Body of pancreas (tissue), 4 donors: ENCODE data around the gene RAB8B. TPM values are rescaled to one million over a fixed set of nuclear protein-coding genes. Genes with fewer than 3 reads are reported as not detected.

Source experiments
- ATAC-seq: fragments of 150-250 bp; one replicate; pipeline ENCODE4 v1.9.1; 2016
- DNase-seq, 4 donors: peaks; one replicate each; pipeline ENCODE4 v3.0.0-alpha.2; 2019
- H3K27ac ChIP-seq, 4 donors: fragments of 200-600 bp; sonication (generic); 1 replicate in 3 of 4; 2 replicates in 1 of 4; pipeline versions ENCODE4 v1.5.1 to v1.6.1; 2016 to 2019; ENCODE audit warnings: mild to moderate bottlenecking in 1 of 4, mixed read lengths in 1 of 4, moderate library complexity in 1 of 4
- H3K27me3 ChIP-seq, 2 donors: fragments of 200-600 bp; sonication (generic); one replicate each; pipeline ENCODE4 v1.6.0; 2016; ENCODE audit warnings: mild to moderate bottlenecking in 1 of 2
- H3K36me3 ChIP-seq, 2 donors: fragments of 200-600 bp; sonication (generic); replicated peaks in 1 of 2; 2 replicates each; pipeline ENCODE4 v1.5.1; 2016; ENCODE audit warnings: low read depth in 2 of 2; ENCODE audit not compliant: insufficient read depth in 1 of 2
- H3K4me1 ChIP-seq: fragments of 200-600 bp; sonication (generic); one replicate; pipeline ENCODE4 v1.6.0; 2016
- H3K4me3 ChIP-seq, 2 donors: fragments of 200-600 bp; sonication (generic); 1 replicate in 1 of 2; 2 replicates in 1 of 2; pipeline ENCODE4 v1.5.1; 2016 to 2019
- H3K9me3 ChIP-seq, 3 donors: fragments of 200-600 bp; sonication (generic); 1 replicate in 2 of 3; 2 replicates in 1 of 3; pipeline ENCODE4 v1.5.1; 2016
- POLR2A ChIP-seq, 3 donors: fragments of 450-650 bp; IDR thresholded peaks; one replicate each; pipeline ENCODE4 v1.6.1; 2016; ENCODE audit warnings: antibody characterized with exemption in 3 of 3, mild to moderate bottlenecking in 2 of 3
- WGBS, 2 donors: methylation state at CpG; one replicate each; pipeline ENCODE4 v1.1.5; 2017; 5-methylcytosine and 5-hydroxymethylcytosine counted together
- intact Hi-C: fragments of 100-400 bp; cut with DNase I; formaldehyde crosslinking; loops from one replicate; pipeline ENCODE4 v1.15.1; 2023
- total RNA-seq, 2 donors: library from RNA; depleted of rRNA; stranded (reverse); fragments of >200 nt; gene quantifications; one replicate each; pipeline ENCODE4 v1.1.0, GENCODE V29; 2016
- TF ChIP-seq, protein P1 (sequence below), 7 experiments: fragments of 450-650 bp in 4 of 7; fragments of 200-600 bp in 3 of 7; sonication (generic) in 3 of 7; IDR thresholded peaks; one replicate each; pipeline ENCODE4 v1.5.1; 2016 to 2019; ENCODE audit warnings: antibody characterized with exemption in 7 of 7

Gene RAB8B
- total RNA-seq, 2 donors from 2014 or later, result 12.5 to 14.0 TPM

DNA sequence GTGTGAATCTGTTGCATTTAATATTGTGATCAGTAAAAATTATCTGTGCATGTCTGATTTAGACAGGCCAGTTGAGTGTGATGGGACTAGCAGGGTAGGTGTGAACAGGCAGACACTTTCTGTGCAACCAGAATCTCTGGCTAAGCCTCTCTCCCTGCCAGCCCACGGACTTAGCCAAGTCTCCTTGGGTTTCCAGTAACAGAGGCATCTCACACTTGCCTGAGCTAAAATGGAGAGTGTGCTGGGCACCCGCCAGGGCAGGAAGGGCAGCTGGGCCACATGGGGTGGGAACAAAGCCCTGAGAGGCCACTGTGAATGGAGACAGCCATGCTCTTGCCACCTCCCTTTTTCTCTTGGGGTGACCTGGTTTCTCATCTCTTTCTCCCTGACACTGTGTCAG lies 19.6 kb upstream of the RAB8B start:
- Histone ChIP-seq H3K4me1 (no peaks in the 10 kb centered on the region), H3K4me3 (no peak overlapping the region), H3K9me3 (no peaks in the 10 kb centered on the region), H3K27ac (no peak overlapping the region), H3K36me3 (no peaks in the 10 kb centered on the region), H3K27me3 (no peaks in the 10 kb centered on the region)
- TF ChIP-seq, protein P1, sequence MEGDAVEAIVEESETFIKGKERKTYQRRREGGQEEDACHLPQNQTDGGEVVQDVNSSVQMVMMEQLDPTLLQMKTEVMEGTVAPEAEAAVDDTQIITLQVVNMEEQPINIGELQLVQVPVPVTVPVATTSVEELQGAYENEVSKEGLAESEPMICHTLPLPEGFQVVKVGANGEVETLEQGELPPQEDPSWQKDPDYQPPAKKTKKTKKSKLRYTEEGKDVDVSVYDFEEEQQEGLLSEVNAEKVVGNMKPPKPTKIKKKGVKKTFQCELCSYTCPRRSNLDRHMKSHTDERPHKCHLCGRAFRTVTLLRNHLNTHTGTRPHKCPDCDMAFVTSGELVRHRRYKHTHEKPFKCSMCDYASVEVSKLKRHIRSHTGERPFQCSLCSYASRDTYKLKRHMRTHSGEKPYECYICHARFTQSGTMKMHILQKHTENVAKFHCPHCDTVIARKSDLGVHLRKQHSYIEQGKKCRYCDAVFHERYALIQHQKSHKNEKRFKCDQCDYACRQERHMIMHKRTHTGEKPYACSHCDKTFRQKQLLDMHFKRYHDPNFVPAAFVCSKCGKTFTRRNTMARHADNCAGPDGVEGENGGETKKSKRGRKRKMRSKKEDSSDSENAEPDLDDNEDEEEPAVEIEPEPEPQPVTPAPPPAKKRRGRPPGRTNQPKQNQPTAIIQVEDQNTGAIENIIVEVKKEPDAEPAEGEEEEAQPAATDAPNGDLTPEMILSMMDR (IDR thresholded peaks at IDR 0.05), result no peak
- no peak for TF ChIP-seq POLR2A (IDR thresholded peaks at IDR 0.05)
- no peak for ATAC-seq
- DNase-seq, result no peak
- intact Hi-C loops, result no loop called here
- 82 to 86% methylated on average over 1 to 2 of the region's 2 CpGs for WGBS, 2 donors

DNA sequence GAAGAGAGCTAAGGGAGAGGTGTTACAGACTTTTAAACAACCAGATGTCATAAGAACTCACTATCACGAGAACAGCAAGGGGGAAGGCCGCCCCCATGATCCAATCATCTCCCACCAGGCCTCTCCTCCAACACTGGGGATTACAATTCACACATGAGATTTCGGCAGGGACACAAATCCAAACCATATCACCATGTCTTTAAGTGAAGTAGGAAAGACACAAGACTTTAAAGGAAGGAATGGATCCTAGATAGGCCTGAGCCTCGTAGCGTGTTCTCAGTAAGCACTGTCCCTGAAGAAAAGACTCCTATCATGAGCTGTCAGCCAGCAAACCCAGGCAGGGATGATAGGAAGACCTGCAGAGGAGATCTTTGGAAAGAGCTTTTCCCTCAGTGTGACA lies 17.0 kb upstream of the RAB8B start:
- no peak for ATAC-seq
- intact Hi-C loops, result no loop called here
- H3K36me3 ChIP-seq, result no peaks in the 10 kb centered on the region
- no peaks in the 10 kb centered on the region for H3K4me1 ChIP-seq
- H3K4me3 ChIP-seq, result no peak overlapping the region
- no peak overlapping the region for H3K27ac ChIP-seq
- DNase-seq, result no peak
- 93 to 98% methylated on average over 5 of the region's 5 CpGs for WGBS, 2 donors
- H3K27me3 ChIP-seq, result no peaks in the 10 kb centered on the region
- H3K9me3 ChIP-seq, result no peaks in the 10 kb centered on the region
- TF ChIP-seq, protein P1 (IDR thresholded peaks at IDR 0.05), result no peak
- no peak for TF ChIP-seq POLR2A (IDR thresholded peaks at IDR 0.05)

DNA sequence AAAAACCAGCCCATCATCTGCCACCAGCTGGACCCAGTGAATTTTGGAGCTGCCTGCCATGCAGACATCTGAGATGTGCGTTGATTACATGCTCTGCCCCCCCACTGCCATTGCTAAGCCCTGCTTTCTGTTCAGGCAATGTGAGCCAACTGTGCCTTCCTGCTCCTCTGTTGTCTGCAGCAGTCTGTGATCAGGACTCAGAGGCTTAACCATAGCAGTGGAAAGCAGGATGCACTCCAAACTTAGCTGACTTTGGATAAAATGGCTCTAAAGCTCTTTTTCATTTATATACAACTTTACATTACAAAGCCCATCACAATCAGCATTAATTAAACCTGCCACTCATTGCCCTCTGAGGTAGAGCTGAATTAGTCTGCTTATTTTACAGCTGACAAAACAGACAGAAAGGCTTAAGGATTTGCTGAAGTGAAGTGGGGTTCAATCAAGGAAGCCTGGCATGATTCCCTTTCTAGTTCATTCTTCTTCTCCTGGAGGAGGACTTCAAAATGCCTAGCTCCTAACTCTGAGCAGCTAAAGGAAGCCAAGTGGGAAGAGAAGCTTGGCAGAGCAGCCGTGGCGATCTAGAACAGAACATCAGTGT lies 16.5 kb upstream of the RAB8B start:
- TF ChIP-seq, protein P1 (IDR thresholded peaks at IDR 0.05), result no peak
- no peak for TF ChIP-seq POLR2A (IDR thresholded peaks at IDR 0.05)
- WGBS, 2 donors, result 80 to 90% methylated on average over 3 of the region's 3 CpGs
- ATAC-seq, result no peak
- intact Hi-C loops, result no loop called here
- Histone ChIP-seq H3K4me3 (no peak overlapping the region), H3K27ac (no peak overlapping the region), H3K4me1 (no peaks in the 10 kb centered on the region), H3K9me3 (no peaks in the 10 kb centered on the region), H3K36me3 (no peaks in the 10 kb centered on the region), H3K27me3 (no peaks in the 10 kb centered on the region)
- DNase-seq, result no peak

DNA sequence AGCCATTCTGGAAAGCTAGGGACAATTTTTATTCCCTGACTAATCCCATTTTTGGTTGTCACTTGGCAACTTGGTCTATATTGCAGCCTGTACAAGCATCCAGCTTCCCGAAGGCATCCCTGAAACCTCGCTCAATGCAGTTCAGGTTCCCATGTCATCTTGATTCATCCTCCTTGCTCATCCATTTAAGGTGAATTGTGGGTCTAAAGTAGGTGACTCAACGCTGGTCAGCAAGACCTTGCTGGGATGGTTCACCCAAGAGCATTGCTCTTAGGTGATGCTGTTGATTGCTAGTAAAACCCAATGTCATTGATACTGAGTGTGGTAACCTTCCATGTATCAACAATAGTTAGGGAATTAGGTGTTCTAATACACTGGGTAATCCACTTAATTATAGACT lies 13.1 kb upstream of the RAB8B start:
- DNase-seq (no peak), ATAC-seq (no peak)
- Histone ChIP-seq H3K4me1 (no peaks in the 10 kb centered on the region), H3K9me3 (no peaks in the 10 kb centered on the region), H3K27me3 (no peaks in the 10 kb centered on the region), H3K4me3 (no peak overlapping the region), H3K27ac (no peak overlapping the region), H3K36me3 (no peaks in the 10 kb centered on the region)
- TF ChIP-seq POLR2A (IDR thresholded peaks at IDR 0.05), result no peak
- TF ChIP-seq, protein P1 (IDR thresholded peaks at IDR 0.05), result no peak
- intact Hi-C loops, result no loop called here
- 87 to 95% methylated on average over 3 of the region's 3 CpGs for WGBS, 2 donors

DNA sequence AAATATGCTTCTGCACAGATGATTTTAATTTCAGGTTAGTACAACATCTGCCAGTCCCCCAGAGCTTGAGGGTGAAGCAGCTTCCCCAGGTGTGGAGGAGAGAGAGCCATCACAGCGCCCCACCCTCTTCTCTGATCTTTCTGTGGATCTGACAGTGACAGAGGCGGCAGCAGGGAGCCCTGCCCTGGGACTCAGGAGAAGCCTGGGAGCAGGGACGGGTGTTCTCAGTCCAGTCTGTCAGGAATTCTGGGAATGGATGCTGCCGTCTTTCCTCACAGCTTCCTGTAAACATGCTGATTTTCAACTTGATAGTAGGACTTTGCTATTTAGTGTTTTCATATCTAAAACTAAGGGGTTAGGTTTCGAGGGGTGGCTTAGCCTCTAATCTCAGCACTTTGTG lies 11.4 kb upstream of the RAB8B start:
- ATAC-seq (no peak), DNase-seq (no peak)
- intact Hi-C loops, result no loop called here
- H3K9me3 ChIP-seq, result no peaks in the 10 kb centered on the region
- no peaks in the 10 kb centered on the region for H3K27me3 ChIP-seq
- H3K36me3 ChIP-seq, result no peaks in the 10 kb centered on the region
- WGBS, 2 donors, result 37 to 41% methylated on average over 3 to 5 of the region's 5 CpGs
- H3K4me1 ChIP-seq, result no peaks in the 10 kb centered on the region
- H3K4me3 ChIP-seq, result no peak overlapping the region
- no peak overlapping the region for H3K27ac ChIP-seq
- no peak for TF ChIP-seq POLR2A (IDR thresholded peaks at IDR 0.05)
- TF ChIP-seq, protein P1 (IDR thresholded peaks at IDR 0.05), result no peak
